NCI-H146 treated with DMSO at 0.1 percent for 48 hours (cell line): Measurements from ENCODE around the gene UMODL1.
"Not testable (repeated sequence)": the region's sequence is repeated elsewhere in the genome, so short reads cannot be mapped to it uniquely, and the experiment has no call there.

Experiments used
- DNase-seq: peaks from one replicate; lab custom pipeline; 2025; ENCODE audit not compliant: unreplicated experiment; lab: John Stamatoyannopoulos, UW

Gene UMODL1

DNA sequence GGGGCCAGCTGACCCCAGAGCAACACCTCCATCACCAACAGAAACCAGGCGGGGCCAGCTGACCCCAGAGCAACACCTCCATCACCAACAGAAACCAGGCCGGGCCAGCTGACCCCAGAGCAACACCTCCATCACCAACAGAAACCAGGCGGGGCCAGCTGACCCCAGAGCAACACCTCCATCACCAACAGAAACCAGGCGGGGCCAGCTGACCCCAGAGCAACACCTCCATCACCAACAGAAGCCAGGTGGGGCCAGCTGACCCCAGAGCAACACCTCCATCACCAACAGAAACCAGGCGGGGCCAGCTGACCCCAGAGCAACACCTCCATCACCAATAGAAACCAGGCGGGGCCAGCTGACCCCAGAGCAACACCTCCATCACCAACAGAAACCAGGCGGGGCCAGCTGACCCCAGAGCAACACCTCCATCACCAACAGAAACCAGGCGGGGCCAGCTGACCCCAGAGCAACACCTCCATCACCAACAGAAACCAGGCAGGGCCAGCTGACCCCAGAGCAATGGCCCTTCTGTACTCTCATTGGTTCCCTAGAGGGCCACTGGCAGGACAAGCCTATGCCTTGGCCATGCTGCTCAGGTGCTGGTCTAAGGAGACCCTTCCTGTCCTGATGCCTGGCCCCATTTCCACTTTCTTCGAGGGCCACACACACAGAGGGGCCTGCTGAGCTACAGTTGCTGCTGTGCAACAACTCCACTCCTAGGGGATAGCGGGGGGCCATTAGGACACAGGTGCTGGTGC lies 7.3 kb downstream of the UMODL1 start:
- DNase-seq, result not testable (repeated sequence)

DNA sequence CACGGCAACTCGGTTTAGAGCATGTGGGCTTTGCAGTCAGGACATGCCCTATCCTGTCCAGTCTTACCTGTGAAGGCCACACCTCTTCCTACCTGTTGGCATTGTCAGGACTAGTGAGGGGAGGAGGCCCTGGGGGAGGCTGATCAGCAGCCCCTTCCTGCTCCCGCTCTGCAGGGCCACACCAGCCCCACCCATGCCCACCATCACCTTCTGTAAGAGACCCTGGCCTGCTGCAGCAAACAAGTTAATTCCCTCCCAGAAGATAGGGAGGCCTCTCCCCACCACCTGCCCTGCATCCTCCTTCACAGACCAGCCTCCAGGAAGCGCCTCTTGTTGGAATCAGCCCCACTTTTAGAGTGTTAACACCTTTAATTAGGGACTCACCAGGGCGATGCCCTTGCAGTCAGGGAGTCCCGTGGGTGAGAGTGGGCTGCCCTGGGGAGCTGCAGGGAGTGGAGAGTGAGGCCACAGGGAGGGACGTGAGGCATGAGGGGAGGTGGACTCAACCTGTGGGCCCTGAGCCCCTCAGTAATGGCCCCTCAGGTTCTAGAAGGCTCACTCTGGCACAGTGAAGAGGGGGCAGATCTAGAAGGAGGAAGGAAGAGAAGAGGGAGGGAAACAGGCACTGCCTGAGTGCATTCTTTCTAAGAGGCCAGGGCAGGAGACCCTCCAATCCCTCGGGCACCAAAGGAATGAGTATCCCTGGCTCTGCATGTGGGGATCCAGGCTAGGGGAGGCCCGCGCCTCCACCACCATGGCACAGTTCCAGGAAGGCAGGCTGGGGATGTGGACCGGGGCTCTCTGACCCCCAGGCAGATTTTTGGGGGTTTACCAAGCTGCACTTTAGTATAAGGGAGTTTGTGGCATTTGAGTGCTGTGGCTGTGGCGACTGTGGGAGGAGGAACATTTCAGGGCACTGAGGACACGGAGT lies 8.2 kb downstream of the UMODL1 start:
- no peak for DNase-seq

GRCh38 chr21:42079939-42080787 lies 9.0 kb downstream of the UMODL1 start:
- DNase-seq, result no peak

- DNase-seq, result no peak
These were observed 9.6 kb downstream of the UMODL1 start for GRCh38 chr21:42080788-42081083.

- DNase-seq, result no peak
These were observed 10.0 kb downstream of the UMODL1 start for GRCh38 chr21:42081138-42081537.

DNA sequence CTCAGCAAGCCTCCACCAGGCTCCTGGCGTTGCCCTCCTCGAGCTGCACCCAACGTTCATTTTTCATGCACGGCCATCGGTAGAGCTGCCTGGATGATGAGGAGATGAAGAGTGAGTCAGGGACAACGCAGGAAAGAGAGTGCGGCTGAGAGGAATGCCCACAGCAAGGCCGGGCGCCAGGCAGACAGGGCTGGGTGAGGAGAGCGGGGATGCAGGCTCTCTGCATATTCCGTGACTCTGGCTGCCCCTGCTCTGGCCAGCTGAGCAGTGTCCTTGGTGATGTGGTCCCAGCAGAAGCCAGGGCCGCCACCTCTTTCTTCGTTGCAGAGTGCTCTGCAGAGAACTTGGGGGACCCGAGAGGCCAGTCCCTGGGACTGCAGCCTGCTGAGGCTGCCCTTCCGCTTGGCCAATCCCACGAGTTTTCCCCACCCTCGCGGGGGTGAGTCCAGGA lies 10.8 kb downstream of the UMODL1 start:
- DNase-seq, result no peak

DNA sequence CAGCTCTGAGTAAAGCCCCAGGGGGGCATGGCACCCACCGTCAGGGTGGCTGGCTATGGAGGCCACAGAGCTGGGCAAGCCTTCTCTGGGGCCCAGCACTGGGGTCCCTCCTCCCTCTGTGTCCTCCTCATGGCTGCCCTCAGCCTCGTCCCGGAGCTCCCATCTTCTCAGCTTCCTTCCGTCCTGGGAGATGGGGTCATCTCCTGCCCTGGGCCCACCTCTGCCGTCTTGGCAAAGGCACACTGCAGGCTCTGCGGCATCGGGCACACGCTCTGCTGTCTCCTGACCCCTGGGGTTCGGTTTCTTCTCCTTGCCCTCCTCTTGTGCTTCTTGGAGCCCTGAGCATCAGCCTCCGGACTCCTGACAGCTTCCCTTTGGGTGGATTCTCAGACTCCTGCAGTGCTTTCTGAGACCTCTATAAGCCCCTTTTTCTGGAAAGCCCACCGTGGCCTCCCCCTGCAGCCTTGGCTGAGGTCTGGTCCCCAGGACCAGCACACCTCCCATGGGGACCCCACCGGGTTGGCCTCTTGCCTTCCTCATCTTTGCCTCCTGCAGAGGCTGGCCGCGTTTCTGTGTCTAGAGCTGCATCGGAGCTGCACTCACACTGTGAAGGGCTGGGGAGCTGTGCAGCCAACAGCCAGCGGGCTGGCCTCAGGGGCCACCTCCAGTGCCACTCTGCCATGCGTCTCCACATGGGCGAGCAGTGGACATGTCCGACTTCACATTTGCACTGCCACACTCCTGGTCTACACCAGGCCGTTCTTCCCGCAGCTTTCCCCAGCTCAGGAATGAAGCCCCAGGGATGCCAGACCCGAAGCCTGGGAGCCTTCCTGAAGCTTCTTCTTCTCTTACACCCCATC lies 11.6 kb downstream of the UMODL1 start:
- no peak for DNase-seq

DNA sequence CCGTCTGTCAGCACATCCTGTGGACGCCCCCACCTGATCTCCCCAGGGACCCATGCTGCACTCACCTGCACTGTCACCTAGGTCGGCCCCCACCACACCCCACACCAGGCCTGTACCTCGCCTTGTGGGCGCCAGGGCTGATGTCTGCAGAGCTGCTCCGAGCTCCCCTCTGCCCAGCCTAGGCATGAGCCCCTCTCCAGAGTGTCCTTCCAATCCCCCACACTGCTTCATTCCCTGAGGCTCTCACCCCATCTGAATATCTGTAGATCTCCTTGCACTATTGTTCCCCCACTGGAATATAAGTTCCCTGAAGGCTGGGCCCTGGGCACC lies 12.2 kb downstream of the UMODL1 start:
- no peak for DNase-seq

- no peak for DNase-seq
These were observed 13.0 kb downstream of the UMODL1 start for GRCh38 chr21:42084079-42084478.

DNA sequence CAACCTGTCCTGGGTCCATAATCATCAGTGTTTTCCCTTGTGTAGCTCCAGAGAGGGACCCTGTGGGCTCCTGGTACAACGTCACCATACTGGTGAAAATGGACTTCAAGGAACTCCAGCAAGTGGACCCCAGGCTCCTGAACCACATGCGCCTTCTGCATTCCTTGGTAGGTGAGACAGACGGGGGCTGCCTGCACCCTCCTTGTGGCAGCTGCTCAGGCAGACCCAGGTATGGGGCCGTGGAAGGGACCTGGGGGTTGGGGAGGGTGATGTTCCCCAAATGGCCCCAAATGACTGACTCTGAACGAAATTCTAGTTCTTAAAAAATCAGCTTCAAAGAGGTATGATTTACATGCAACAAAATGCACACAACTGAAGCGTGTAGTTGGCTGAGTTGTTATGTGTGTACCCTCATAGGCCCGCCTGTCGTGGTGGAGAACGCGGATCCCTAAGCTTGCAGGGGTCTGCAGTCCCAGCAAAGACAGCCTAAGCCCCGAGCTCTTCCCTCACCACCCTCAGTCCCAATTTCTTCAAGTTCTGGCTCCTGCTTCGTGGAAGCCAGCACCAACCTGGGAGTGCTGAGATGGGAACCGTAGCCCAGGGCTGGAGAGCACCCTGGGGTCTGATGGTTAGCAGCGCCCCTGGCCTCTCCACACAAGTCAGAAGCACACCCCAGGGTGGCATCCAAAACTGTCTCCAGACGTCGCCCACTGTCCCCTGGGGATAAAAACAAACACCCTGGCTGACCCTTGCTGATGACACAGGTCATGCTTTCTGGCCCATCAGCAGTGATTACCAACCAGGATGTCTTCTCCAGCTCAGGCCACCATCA lies 14.3 kb downstream of the UMODL1 start:
- DNase-seq, result no peak

DNA sequence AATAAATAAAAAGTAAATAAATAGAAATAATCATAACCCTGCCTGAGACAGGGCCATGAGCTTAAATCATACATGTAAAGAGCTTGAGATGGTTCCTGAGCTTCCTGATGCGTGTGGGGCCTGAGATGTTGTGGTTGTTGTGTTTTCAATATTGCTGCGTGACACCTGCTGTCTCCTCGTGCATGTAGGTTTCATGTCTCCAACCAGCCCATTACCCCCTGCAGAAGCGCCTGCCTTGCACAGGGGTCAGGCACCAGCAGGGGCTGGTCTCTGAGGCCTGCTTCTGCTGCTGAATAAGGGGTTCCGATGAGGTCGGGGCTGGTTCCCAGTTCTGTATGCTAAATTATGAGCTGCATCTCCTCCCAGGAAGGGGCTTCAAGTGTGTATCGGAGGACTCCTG lies 15.9 kb downstream of the UMODL1 start:
- DNase-seq, result no peak

GRCh38 chr21:42088148-42088547 lies 17.0 kb downstream of the UMODL1 start:
- DNase-seq, result no peak

GRCh38 chr21:42088658-42089057 lies 17.5 kb downstream of the UMODL1 start:
- DNase-seq, result no peak

DNA sequence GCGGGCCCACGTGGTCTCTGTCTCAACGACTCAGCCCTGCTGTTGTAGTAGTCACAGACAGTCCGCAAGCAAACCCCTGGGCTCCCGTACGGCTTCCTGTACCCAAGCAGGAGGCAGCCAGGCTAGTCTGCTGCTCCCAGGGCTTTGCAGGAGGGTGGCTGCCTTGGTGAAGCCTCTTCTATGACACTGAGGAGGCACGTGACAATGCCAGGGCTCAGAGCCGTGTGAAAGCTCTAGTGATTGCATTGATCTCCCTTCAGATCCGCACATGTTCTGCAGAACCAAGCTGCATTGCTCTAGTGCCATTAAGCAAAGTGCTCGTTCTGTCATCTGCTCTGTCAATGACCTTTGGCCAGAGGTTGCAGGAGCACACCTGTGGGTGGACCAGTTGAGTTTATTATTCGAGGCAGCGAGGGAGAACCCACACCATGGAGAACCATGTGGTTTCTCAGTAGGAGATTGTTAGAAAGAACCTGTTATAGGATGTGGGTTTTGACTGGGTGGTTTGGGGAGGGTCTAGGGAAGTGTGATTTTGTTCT lies 18.0 kb downstream of the UMODL1 start:
- no peak for DNase-seq

DNA sequence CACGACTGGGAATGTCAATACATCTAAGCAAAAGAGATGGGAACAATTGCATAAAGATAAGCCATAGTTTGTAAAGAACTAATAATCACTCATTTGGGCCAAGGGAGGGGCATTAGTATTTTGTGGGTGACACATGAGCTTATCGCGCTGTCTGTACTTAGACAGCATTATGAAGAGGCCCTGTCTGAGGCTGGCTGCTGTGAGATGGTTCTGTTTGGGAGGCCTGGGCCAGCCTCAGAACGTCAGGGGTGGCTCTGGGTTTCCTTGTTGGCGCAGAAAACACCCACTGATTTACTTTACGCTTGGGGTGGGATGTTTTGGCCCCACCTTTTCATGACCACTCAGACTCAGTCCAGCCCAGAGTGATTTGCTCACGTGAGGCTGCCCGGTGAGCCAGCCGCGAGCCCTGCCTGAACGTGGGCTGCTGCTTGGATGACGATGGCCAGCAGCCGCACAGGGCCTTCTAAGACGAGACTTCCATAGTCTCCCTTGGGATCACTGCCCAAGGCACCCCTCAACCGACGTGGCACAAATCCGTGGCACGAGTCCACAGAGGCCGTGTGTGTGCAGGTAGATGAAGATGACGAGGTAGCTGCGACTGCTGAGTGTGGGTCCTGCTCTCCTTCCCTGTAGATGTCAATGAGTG lies 18.7 kb downstream of the UMODL1 start:
- no peak for DNase-seq

DNA sequence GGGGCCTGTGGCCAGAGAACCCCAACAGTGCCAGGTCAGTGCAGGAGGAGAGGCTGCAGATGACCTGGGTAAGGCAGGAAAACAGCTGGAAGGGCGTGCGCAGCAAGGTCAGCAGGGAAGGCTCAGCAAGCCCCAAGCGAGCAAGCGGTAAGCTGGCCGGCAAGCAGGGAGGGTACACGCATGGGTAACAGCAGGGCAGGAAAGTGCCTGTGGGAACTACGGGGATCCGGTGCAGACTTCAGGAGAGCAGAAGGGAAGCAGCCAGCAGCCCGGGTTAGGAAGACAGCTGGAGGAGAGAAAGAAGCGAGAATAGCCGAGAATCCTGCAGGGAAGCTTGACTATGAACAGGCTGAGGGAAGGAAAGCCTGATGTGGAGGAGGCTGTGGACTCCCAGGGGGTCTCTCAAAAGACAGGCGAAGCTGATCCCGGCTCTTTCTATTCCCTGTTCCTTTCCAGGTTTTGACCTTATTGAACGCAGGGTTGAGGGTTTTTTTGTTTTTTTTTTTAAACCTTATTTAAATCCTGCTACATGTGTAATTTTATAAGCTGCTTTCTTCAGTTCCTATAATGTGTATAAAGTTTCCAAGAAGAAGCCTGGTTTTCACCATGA lies 20.9 kb downstream of the UMODL1 start:
- DNase-seq, result no peak

GRCh38 chr21:42092771-42093170 lies 21.7 kb downstream of the UMODL1 start:
- no peak for DNase-seq

DNA sequence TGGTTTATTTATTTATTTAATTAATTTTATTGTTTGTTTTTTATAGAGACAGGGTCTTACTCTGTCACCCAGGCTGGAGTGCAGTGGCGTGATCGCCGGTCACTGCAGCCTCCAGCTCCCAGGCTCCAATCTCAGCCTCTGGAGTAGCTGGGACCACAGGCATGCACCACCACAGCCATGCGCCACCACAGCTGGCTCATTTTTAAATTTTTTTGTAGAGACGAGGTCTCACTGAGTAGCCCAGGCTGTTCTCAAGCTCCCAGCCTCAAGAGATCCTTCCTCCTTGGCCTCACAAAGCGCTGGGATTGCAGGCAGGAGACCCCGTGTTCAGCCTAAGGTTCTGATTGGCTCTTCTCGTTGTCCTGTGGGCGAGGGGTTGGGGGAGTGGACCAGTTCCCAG lies 22.1 kb downstream of the UMODL1 start:
- no peak for DNase-seq
